Stimulated activated memory B cell treated with anti-CD40 and anti-IgM and Interleukin-4, amounts not matched to agents 10 μg/mL and 1 μg/mL and 100 μg/mL, for 72 hours (primary cell): ENCODE measurements around the gene CNTN4.

ENCODE experiments used
- ATAC-seq: fragments of 150-1000 bp; cut with Tn5 transposase; 2 replicates; pipeline ENCODE4 v1.10.0; 2021
- H3K27ac Mint-ChIP-seq: one replicate; pipeline ENCODE4 v1.8.0; 2022; ENCODE audit warnings: mild to moderate bottlenecking, mixed read lengths
- H3K27me3 Mint-ChIP-seq: one replicate; pipeline ENCODE4 v1.8.0; 2022; ENCODE audit warnings: mixed read lengths
- H3K36me3 Mint-ChIP-seq: one replicate; pipeline ENCODE4 v1.8.0; 2022; ENCODE audit warnings: mixed read lengths
- H3K4me1 Mint-ChIP-seq: one replicate; pipeline ENCODE4 v1.8.0; 2022; ENCODE audit warnings: mixed read lengths
- H3K4me3 Mint-ChIP-seq: one replicate; pipeline ENCODE4 v1.8.0; 2022; ENCODE audit warnings: mild to moderate bottlenecking, moderate library complexity, mixed read lengths
- H3K9me3 Mint-ChIP-seq: one replicate; pipeline ENCODE4 v1.8.0; 2022; ENCODE audit warnings: mixed read lengths

Gene CNTN4

DNA sequence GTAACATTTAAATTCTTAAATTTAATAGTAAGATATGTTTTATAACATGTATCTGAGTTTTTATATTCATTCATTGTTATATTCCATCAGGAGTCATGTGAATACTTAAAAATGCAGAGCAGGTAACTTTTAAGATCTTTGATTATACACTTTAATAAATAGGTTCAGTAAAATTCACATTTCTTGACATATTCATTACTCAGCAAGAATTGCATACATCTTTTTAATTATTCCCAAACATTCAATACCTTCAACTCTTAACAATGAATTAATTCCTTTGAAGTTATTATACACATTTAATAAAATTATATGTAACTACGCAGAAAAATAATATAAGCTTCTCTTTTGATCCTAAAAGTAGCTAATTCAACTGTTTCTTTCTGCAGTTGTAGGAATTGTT lies 105.4 kb downstream of the CNTN4 start:
- no peak for ATAC-seq
- H3K9me3 Mint-ChIP-seq: no peaks in the 10 kb centered on the region
- H3K4me1 Mint-ChIP-seq: no peaks in the 10 kb centered on the region
- H3K36me3 Mint-ChIP-seq: no peaks in the 10 kb centered on the region
- H3K4me3 Mint-ChIP-seq: no peak overlapping the region
- H3K27ac Mint-ChIP-seq: no peak overlapping the region
- H3K27me3 Mint-ChIP-seq: no peaks in the 10 kb centered on the region

DNA sequence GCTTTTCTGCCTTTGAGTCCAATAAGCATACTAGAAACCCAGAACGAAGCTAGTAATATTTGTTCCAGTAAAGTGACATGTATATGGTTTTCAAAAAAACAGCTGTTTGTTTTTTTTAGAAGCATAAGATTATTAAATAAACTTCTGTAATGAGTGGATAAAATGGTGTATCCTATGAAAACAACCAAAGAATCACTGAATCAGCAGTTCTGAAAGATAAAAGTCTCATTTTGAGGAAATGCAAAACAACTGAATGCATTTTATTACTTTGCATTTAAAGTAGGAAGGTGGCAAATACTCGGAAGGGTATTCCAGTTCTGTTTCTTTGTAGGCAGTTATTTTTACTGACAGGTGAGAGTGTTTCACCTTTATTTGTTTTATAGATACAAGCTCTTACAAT lies 107.0 kb downstream of the CNTN4 start:
- no peaks in the 10 kb centered on the region for H3K36me3 Mint-ChIP-seq
- no peaks in the 10 kb centered on the region for H3K27me3 Mint-ChIP-seq
- no peaks in the 10 kb centered on the region for H3K9me3 Mint-ChIP-seq
- H3K4me1 Mint-ChIP-seq: no peaks in the 10 kb centered on the region
- ATAC-seq: no peak
- H3K27ac Mint-ChIP-seq: no peak overlapping the region
- H3K4me3 Mint-ChIP-seq: no peak overlapping the region

DNA sequence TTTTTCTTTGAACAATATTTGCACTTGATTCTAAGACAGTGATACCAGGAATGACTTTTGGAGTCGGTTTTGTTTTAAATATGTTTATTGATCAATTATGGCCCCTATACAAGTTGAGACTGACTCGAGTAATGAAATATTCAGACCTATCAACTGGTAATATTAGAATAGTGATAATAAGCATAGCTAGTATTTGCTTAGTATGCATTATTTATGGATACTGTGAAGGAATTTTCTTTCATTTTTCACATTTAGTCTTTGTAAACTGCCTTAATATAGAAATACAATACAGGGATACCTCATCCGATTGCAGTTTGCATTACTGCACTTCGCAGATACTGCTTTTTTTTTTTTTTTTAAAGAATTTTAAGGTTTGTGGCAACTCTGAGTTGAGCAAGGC lies 107.9 kb downstream of the CNTN4 start:
- no peaks in the 10 kb centered on the region for H3K9me3 Mint-ChIP-seq
- no peaks in the 10 kb centered on the region for H3K27me3 Mint-ChIP-seq
- ATAC-seq: no peak
- no peak overlapping the region for H3K4me3 Mint-ChIP-seq
- no peaks in the 10 kb centered on the region for H3K4me1 Mint-ChIP-seq
- no peak overlapping the region for H3K27ac Mint-ChIP-seq
- H3K36me3 Mint-ChIP-seq: no peaks in the 10 kb centered on the region

DNA sequence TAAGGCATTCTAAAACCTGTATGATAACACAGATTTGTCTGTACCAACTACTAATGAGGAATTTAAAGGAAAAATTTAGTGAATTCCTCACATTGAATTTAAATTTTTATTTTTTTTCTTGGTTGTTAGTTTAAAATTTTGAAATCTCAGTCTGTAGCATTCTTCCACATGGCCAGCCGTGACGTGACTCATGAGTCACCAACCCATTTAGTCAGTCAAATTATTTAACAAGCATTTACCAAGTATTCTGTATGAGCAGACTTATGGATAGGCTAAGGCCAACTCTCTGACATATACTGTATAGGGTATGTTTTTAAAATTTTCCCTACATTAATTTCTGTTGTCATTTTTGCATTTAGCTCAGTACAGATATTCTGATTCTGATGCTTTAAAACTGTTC lies 112.9 kb downstream of the CNTN4 start:
- Mint-ChIP-seq H3K27me3 (no peaks in the 10 kb centered on the region), H3K27ac (no peak overlapping the region), H3K4me3 (no peak overlapping the region), H3K4me1 (no peaks in the 10 kb centered on the region), H3K9me3 (no peaks in the 10 kb centered on the region), H3K36me3 (no peaks in the 10 kb centered on the region)
- ATAC-seq: no peak

DNA sequence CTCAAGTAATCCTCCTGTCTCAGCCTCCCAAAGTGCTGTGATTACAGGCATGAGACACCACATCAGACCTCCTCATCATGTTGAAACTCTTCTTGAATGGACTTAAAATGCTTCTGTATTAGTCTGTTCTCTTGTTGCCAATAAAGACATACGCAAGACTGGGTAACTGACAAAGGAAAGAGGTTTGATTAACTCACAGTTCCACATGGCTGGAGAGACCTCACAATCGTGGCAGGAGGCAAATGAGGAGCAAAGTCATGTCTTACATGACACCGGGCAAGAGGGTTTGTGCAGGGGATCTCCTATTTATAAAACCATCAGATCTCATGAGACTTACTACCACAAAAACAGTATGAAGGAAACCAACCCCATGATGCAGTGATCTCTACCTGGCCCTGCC lies 113.5 kb downstream of the CNTN4 start:
- Mint-ChIP-seq H3K9me3 (no peaks in the 10 kb centered on the region), H3K27me3 (no peaks in the 10 kb centered on the region), H3K4me3 (no peak overlapping the region), H3K36me3 (no peaks in the 10 kb centered on the region), H3K4me1 (no peaks in the 10 kb centered on the region), H3K27ac (no peak overlapping the region)
- no peak for ATAC-seq

DNA sequence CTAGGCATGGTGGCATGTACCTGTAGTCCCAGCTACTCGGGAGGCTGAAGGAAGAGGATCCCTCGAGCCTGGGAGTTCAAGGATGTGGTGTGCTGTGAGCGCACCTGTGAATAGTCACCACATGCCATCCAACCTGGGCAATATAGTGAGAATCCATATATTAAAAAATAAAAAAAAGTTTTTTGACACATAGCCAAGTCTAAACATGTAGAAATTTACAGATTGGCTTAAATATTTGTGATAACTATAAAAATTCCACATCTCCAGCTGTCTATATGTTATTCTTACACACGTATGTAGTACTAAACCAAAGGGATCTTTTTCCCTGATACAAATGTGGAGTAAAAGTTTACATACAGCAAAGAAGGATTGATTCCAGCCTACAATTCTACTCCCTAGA lies 119.7 kb downstream of the CNTN4 start:
- no peaks in the 10 kb centered on the region for H3K4me1 Mint-ChIP-seq
- peaks cover 6% of the 10 kb centered on the region for H3K9me3 Mint-ChIP-seq
- no peak overlapping the region for H3K27ac Mint-ChIP-seq
- H3K4me3 Mint-ChIP-seq: no peak overlapping the region
- ATAC-seq: no peak
- H3K27me3 Mint-ChIP-seq: no peaks in the 10 kb centered on the region
- H3K36me3 Mint-ChIP-seq: no peaks in the 10 kb centered on the region

DNA sequence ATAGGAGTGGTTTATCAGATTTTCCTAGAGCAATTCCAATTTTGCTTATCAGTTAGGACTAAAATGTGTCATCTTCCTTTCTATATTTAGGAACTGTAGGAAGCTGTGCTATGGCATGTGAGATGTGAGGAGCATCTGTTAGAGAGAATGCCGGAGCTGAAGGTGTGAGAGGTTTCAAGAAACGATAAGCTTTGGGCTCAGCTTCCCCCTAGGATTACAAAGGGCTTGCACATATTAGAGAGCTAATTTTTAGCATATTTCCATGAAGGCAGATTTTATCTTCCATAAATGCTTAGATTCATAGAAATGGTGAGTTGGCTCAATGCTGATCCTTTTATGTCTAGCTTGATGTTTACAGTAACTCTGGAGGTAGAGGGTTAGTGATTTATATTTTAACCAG lies 120.2 kb downstream of the CNTN4 start:
- no peaks in the 10 kb centered on the region for H3K36me3 Mint-ChIP-seq
- no peak for ATAC-seq

DNA sequence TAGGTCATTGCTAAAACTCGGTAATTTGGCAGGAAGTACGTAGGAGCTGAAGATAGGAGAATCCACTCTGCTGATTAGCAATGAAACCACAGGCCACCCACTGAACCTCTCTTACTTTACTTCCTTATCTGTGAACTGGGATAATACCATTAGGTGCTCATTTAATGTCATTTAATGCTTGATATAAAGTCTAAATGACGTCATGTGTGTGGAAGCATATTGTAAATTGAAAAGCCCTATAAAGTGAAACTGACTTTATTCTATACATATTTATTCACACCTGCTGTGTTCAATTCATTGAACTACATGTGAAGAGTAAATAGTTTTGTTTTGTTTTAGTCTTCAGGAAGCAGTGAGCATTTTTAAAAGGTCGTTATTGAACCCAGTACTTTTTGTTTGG lies 137.5 kb downstream of the CNTN4 start:
- no peak for ATAC-seq
- H3K4me1 Mint-ChIP-seq: no peaks in the 10 kb centered on the region
- no peaks in the 10 kb centered on the region for H3K36me3 Mint-ChIP-seq
- H3K9me3 Mint-ChIP-seq: no peaks in the 10 kb centered on the region
- H3K27ac Mint-ChIP-seq: no peak overlapping the region
- H3K27me3 Mint-ChIP-seq: no peaks in the 10 kb centered on the region
- no peak overlapping the region for H3K4me3 Mint-ChIP-seq

More for the DNA sequence above, 120.2 kb downstream of the CNTN4 start:
- no peak overlapping the region for H3K4me3 Mint-ChIP-seq
- H3K27ac Mint-ChIP-seq: no peak overlapping the region
- peaks cover 6% of the 10 kb centered on the region for H3K9me3 Mint-ChIP-seq
- no peaks in the 10 kb centered on the region for H3K27me3 Mint-ChIP-seq
- H3K4me1 Mint-ChIP-seq: no peaks in the 10 kb centered on the region

DNA sequence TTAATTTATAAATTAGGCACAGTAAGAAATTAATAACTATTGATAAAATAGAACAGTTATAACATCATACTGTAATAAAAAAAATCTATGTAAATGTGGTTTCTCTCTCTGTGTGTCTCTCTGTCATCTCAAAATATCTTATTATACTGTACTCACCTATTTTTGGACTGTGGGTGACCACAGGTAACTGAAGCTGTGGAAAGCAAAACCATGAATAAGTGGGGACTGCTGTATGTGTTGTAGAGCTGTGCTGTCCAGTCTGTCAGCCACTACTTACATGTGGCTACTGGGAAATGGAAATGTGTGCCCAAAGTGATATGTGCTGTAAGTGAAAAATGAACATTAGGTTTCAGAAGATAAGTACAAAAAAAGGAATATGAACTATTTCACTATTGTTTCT lies 145.5 kb downstream of the CNTN4 start:
- Mint-ChIP-seq H3K36me3 (no peaks in the 10 kb centered on the region), H3K27ac (no peak overlapping the region), H3K4me3 (no peak overlapping the region), H3K9me3 (no peaks in the 10 kb centered on the region), H3K27me3 (no peaks in the 10 kb centered on the region), H3K4me1 (no peaks in the 10 kb centered on the region)
- no peak for ATAC-seq

DNA sequence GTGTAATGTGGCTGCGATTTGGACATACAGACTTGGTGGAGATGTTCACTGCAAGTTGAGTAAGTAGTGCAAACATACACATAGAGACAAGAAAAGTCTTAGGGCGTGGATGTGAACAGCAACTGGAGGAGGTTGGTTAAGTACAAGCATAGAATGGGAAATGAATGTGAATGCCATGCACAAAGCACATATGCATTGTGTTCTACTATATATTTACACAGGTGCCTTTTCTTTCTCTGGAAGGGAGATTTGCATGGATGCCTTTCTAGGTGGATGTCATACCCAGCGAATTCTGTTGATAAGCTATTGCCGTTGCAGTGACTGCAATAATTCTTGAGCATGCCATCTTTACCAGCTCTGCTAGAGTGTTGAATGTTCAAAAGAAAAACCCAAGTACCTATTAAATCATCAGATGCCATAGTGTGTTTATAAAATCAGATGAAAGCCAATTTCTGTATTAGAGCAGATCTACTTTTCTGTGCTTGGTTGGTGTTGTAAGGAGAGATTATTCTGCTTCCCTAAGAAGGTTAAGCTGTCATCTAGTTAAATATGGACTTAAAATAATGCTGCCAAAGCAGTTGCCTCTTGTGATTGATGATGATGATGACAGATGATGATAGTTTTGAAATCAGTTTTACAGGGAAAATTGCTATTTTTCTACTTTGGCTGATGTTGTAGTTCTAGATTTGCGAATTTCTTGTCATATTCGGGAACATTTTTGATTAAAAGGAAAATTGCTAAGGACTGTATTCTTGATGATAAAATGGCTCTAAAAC lies 148.4 kb downstream of the CNTN4 start:
- Mint-ChIP-seq H3K4me3 (no peak overlapping the region), H3K27ac (no peak overlapping the region), H3K27me3 (no peaks in the 10 kb centered on the region)

DNA sequence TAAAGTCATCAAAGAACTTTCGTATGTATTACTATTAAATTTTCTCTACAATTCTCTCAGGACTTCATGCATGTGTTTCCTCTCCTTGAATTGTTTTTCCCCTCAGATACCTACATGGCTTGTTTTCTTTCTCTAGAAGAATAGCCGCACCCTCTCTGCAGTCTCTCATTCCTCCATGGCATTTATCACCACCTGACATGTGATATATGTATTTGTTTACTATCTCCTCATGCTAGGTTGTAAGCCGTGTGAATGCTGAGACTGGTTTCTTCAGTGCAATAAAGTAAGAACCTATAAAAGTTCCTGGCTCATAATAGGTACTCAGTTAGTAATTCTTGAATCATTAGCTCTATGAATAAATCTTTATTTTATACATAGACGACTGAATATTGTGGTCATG lies 149.2 kb downstream of the CNTN4 start:
- Mint-ChIP-seq H3K36me3 (no peaks in the 10 kb centered on the region), H3K4me1 (no peaks in the 10 kb centered on the region), H3K9me3 (no peaks in the 10 kb centered on the region), H3K4me3 (no peak overlapping the region), H3K27me3 (no peaks in the 10 kb centered on the region), H3K27ac (no peak overlapping the region)
- ATAC-seq: no peak

More for the DNA sequence above, 148.4 kb downstream of the CNTN4 start:
- no peaks in the 10 kb centered on the region for H3K36me3 Mint-ChIP-seq
- no peaks in the 10 kb centered on the region for H3K9me3 Mint-ChIP-seq
- no peaks in the 10 kb centered on the region for H3K4me1 Mint-ChIP-seq
- no peak for ATAC-seq

DNA sequence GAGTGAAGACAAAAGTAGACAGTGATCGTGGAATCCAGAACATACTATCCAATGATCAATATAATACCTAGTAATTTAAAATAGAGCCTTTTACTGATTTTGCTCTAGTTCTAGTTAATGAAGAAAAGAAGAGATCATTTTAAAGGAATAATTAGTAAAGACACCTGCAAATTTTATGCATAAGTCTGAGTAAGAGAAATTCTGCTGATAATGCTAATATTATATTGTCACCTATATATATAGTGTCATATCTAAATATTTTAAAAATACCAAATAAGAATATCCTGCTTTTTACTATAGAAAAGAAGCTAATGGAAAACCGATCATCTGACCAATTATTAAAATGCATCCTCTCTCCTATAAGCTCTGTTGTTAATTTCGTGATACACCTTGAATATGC lies 152.1 kb downstream of the CNTN4 start:
- no peak overlapping the region for H3K4me3 Mint-ChIP-seq
- H3K4me1 Mint-ChIP-seq: no peaks in the 10 kb centered on the region
- no peak overlapping the region for H3K27ac Mint-ChIP-seq
- ATAC-seq: no peak
- no peaks in the 10 kb centered on the region for H3K27me3 Mint-ChIP-seq
- H3K36me3 Mint-ChIP-seq: no peaks in the 10 kb centered on the region
- H3K9me3 Mint-ChIP-seq: peaks cover 2% of the 10 kb centered on the region

DNA sequence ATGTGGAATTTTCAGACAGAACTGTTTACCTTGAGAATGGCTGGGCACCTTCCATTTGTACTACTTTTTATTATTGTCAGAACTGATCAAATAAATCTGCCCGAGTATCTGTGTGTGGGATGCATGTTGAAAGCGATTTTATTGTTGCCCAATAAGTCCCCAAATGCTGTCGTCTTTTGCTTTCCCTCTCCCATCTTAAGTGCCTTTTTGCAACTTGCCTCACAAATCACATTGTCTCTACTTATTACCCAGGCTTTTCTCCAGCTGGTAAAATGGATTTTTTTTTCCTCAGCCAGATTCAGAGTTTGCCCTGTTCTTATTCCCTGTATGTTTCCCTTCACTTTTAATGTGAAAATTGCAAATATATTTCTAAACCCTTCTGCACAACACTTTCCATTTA lies 163.1 kb downstream of the CNTN4 start:
- ATAC-seq: no peak
- no peak overlapping the region for H3K4me3 Mint-ChIP-seq
- no peaks in the 10 kb centered on the region for H3K27me3 Mint-ChIP-seq
- peaks cover 6% of the 10 kb centered on the region for H3K9me3 Mint-ChIP-seq
- no peaks in the 10 kb centered on the region for H3K36me3 Mint-ChIP-seq
- no peaks in the 10 kb centered on the region for H3K4me1 Mint-ChIP-seq
- no peak overlapping the region for H3K27ac Mint-ChIP-seq

DNA sequence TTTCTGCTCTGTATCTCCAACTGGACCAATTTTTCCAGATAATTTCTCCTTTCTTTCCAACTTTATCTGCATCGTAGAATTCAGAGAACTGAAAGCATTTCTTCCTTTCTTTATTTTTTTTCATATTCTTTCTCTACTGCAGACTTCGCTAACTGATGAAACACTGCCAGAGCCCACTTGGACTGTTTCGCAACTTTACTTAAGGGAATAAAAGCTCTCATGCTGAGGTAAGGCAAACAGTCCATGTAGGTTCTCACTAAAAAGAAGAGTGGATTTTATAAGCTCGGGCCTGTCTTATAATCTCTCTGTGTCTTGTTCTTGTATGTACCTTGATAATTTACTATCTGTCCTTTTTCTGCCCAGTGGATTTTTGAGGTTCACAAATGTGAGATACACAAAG lies 163.5 kb downstream of the CNTN4 start:
- H3K36me3 Mint-ChIP-seq: no peaks in the 10 kb centered on the region
- H3K9me3 Mint-ChIP-seq: peaks cover 5% of the 10 kb centered on the region
- H3K4me3 Mint-ChIP-seq: no peak overlapping the region
- H3K27me3 Mint-ChIP-seq: no peaks in the 10 kb centered on the region
- ATAC-seq: no peak
- H3K4me1 Mint-ChIP-seq: no peaks in the 10 kb centered on the region
- H3K27ac Mint-ChIP-seq: no peak overlapping the region

DNA sequence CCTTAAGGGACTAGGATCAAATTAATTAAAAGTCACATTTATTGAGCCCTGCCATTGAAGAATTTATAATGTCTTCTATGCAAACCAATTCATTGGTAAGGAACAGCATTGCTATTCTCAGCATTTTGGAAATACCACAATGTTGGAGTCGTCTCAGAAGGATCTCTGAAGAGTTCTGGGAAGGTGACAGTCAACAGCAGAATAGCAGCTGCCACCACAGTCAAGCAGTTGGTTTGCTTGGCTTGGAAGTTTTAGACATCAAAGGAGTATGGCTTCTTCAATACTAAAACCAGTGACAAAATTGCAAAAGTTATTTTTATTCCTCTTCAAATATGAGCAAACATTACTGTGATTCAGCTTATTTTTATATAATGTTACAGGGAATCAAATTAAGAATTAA lies 167.9 kb downstream of the CNTN4 start:
- H3K27ac Mint-ChIP-seq: no peak overlapping the region
- H3K36me3 Mint-ChIP-seq: no peaks in the 10 kb centered on the region
- H3K27me3 Mint-ChIP-seq: no peaks in the 10 kb centered on the region
- ATAC-seq: no peak
- H3K9me3 Mint-ChIP-seq: peaks cover 3% of the 10 kb centered on the region
- no peaks in the 10 kb centered on the region for H3K4me1 Mint-ChIP-seq
- H3K4me3 Mint-ChIP-seq: no peak overlapping the region

DNA sequence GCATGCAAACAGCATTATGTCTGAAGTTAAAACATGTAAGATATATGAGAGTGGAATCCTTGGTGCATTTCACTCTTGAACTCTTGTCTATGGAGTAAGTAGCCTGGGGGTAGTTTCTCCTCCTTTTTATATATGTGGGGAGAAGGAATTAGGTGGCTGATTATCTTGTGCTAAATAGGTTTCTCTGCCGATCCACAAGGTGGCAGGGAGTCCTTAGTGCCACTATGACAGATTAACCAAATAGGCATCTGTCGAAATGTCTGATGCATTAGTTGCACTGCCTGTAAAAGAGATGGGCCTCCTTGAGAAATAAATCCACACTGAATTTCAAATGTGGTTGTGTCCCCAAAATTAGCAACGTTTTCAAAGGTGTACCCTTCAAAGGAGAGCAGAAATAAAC lies 170.1 kb downstream of the CNTN4 start:
- Mint-ChIP-seq H3K4me1 (no peaks in the 10 kb centered on the region), H3K27me3 (no peaks in the 10 kb centered on the region), H3K27ac (no peak overlapping the region), H3K4me3 (no peak overlapping the region), H3K9me3 (peaks cover under 1% of the 10 kb centered on the region), H3K36me3 (no peaks in the 10 kb centered on the region)
- no peak for ATAC-seq

DNA sequence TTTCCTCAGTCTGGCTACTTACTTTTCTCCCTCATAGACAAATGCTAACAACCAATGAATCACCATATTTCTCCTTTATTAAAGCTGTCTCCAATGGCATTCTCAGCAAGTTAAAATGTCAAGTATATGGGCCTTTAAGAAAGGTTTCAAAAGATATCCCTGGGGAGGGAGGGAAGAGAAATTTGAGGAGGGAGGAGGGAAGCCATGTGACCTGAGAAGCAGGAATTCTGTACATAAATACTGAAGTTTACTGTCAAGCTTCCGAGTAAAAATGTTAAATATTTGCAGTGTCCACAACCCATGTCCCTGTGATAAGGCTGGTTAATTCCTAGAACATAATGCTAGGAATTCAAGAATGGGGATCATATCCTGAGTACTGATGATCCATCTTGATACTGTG lies 175.9 kb downstream of the CNTN4 start:
- Mint-ChIP-seq H3K9me3 (no peaks in the 10 kb centered on the region), H3K27me3 (no peaks in the 10 kb centered on the region), H3K4me3 (no peak overlapping the region), H3K27ac (no peak overlapping the region), H3K36me3 (no peaks in the 10 kb centered on the region), H3K4me1 (no peaks in the 10 kb centered on the region)
- ATAC-seq: no peak
